ENCODE measurements around the gene NTHL1.

DNA sequence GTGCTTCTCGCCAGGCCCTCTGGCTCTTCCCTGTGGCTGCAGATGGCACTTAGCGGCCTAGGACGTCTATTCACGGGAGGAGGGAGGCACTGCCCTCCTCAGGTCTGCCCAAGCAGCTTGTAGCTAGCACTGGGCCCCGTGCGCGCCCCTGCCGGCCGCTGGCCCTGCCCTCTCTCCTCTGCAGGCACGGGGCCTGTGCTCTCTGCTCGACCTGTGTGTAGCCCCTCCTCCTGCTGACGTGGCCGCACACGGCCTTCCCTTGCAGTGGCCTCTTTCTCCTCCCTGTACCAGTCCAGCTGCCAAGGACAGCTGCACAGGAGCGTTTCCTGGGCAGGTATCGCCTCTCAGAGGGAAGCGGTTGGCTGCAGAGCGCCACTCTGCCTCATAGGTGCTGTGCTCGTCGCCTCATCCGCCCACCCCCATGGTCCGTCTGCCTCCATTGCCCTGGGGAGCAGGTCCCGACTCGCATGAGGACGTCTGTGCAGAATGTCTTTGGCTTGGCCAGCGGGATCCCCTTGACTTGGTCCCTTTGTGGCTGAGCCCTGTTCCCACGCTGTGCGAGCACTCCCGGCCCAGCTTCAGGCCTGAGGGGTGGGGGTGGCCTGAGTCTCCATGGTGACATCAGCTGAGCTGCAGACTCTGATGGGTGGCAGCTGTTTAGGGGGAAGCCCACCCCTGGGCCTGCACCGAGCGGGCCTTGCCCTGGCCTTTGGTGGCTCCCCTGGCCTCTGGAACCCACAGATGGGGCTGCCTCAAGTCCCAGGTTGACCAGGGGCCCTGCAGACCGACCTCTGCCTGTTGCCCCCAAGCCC is 34.7 kb upstream of the NTHL1 start:
- no peak for TF ChIP-seq EZH2 (IDR thresholded peaks at IDR 0.05)
- TF ChIP-seq POLR2AphosphoS5 (IDR thresholded peaks at IDR 0.05; ENCODE audit: borderline replicate concordance, low read depth, low read length): no peak

All from SK-N-MC (cell line).